ENCODE measurements around the gene HOXA5.

Gene HOXA5

DNA sequence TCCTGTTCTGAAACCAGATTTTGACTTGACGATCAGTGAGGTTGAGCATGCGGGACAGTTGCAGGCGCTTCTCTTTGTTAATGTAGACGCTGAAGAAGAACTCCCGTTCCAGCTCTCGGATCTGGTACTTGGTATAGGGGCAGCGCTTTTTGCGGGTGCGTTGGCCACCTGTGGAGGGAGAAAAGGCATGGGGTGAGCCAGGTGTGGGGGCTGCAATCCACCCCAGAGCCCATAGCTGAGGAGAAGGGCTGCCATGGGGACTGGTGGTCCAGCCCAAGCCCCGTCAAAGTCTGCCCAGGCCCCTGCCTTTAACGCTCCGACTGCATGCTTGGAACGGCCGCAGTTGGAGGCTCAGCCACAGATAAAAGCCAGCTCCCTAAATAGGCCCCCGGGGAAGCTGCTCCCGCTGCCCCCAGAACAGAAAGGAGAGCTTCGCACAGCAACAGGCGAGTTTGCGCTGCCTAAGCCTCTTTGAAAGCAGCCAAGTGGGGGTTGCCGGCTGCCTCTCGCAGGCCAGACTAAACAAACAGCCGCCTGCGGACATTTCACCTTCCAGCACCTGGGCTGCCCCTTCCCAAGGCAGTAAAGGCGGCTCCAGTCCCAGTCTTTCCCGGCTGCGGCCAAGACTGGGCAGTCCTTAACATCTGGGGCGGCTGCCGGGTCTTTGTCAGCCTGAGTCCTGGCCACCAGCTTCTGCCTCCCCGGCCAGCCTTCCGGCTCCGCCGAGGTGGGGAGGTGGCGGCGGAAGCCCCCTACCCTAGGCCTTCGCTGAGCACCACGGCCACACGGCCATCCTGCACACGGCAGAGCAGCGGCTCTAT, 39.6 kb upstream of the HOXA5 start:
- DNase-seq: no peak

DNA sequence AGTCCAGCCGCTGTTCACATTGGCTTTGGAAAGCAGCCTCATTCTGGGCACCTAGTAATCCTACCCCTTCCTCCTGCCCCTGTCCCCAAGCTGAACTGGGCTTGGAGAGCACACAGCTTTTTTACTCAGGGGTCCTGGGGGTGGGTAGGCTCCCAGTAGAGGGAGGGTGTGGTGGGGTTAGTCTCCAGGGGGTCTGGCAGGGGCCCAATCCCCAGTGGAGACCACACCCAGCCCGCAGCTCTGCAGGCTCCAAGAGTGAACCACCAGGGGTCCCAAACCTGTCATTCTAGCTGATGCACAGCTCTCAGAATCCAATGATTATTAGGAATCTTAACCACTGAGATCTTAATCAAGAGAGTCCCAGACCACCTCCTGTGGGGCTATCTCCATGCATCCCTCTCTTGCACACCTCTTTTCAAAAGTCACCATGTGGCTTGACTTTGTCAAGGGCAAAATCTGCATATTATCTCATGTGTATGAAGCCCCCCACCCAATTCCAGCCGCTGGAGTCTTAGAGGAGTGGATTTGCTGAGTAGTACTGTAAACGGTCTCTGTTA, 38.9 kb upstream of the HOXA5 start:
- DNase-seq: no peak

GRCh38 chr7:27181795-27182275, 38.4 kb upstream of the HOXA5 start:
- no peak for DNase-seq

DNA sequence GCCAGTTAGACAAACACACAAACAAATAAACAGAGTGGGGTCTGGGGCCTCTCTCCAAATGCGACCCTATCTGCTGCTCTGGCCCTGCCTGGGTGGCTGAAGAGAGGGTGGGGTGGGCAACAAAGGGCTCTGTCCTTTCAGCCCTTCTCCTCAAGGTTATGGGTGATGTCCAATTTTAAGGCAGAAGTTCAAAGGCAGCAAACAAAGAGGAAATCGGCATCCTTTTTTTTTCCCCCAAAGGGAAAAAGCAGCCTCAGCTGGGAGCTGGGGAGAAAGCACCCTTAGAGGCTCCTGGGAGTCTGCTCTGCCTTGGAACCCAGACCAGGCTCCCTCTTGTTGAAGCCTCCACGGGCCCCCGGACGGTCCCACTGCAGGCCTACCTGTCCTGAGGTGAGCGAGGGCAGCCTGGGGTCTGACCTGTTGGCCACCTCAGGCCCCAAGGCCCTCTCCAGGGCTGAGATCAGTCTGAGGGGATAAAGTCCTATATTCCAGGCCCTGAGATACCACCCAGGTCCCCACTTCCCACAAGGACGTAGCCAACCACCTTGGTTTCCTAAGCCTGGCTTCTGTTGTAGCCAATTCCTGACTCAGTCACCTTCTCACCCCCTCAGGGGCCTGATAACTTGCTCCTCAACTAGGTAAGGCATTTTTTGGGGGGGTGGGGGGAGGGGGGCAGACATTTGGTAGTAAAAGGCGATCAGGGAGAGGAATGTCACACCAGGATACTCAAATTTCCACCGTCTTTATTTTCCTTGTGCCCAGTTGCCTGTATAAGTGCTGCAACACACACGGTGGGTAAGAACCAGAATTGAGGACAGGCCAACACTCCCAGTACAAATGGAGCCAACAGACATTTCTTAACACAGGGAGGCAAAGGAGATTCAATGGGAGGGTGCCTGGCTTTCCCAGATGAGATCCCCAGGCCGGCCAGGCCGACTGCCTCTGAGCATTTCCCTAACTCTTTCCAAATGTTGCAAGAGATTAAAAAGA, 37.2 kb upstream of the HOXA5 start:
- DNase-seq: no peak

GRCh38 chr7:27179503-27180430, 36.3 kb upstream of the HOXA5 start:
- peak in 3 of 58 donors; percentile 2 to 10 (median 9) for DNase-seq

DNA sequence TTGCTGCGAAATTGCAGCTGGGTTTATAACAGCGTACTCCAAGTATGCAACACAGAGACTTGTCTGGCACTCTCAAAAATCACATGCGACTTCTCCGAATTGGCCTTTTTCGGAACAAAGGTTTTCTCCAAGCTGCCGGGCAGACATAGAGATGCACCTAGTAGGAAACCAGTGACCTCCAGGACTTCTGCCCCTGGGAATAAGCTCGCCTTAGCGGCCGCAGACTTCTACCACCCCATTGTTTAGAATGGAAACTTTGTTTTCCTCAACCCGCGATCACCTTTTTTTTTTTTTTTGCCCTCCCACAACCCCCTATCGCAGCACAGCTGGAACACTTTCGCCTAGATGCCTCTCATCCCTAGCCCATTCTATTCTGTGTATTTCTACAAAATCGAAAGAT, 35.5 kb upstream of the HOXA5 start:
- no peak for DNase-seq

DNA sequence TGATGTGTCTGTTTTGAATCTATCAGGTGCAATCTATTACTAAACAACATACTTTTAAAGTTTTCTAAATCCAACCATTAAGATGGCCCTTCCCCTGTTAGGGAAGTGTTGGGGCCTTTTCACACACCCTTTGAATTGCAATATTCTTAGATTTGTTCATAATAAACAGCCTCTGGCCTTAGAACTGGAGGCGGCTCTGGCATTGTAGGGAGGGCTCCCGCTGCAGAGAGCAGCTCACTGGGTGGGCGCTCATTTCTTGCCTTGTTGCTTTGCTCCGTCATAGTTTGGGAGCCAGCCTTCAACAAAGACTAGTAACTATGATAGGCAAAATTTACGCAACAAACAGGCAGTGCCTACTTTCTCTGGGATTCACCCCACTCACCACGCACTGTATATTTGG, 34.9 kb upstream of the HOXA5 start:
- DNase-seq: no peak

- no peak for DNase-seq
These were observed 34.4 kb upstream of the HOXA5 start for GRCh38 chr7:27177795-27178320.

DNA sequence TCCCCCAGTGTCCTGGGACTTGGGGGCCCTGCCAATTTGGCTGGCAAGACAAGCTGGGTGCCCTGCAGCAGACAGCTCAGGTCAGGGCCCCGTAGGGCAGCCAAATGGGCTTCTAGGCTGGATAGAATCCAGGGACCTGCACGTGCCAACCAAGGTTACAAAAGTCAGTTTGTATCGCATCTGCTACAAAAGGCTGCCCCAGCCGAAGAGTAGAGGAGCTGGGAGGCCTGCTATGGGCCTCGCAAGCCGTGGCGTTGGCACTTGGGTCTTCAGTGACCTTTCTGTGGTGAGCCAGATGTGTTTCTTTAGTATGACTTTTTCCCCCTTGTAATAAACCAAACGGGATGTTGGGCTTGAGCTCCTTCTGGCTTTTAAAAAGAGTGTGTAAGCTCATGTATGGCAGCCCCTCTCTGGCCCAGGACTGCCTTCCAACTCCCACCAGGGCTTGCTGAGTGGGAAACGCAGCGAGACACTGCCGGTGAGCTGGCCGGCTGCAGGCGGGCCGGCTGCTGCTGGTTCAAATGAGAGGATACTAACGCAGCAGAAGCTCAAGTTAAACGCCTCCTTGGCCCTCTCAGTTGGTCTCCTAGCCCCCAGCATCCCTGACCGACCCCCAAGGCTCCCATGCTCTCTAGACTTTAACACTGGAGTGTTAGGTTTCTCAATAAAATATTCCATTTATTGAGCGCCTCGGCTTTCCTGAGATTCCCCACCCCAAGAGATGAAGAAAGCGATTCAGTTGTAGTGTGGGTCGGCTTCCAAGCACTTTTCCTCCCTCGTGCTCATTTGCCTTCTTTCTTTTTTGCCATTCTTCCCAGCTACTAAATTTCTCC, 33.7 kb upstream of the HOXA5 start:
- DNase-seq: no peak

DNA sequence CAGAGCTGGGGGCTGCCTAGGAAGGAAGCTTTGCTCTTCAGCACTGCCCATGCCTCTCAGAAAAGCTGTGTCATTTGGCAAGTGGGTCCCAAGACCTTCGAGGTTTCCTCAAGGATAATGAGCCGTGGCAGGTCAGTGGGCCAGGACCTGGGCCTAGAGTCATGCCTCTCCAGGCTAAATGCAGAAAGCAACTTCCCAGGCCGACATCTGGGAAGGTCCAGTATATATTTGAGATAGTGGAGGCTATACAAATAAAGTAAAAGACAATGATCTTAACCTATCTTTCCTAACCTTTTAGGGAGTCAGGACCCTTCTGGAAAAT, 33.0 kb upstream of the HOXA5 start:
- DNase-seq: no peak

DNA sequence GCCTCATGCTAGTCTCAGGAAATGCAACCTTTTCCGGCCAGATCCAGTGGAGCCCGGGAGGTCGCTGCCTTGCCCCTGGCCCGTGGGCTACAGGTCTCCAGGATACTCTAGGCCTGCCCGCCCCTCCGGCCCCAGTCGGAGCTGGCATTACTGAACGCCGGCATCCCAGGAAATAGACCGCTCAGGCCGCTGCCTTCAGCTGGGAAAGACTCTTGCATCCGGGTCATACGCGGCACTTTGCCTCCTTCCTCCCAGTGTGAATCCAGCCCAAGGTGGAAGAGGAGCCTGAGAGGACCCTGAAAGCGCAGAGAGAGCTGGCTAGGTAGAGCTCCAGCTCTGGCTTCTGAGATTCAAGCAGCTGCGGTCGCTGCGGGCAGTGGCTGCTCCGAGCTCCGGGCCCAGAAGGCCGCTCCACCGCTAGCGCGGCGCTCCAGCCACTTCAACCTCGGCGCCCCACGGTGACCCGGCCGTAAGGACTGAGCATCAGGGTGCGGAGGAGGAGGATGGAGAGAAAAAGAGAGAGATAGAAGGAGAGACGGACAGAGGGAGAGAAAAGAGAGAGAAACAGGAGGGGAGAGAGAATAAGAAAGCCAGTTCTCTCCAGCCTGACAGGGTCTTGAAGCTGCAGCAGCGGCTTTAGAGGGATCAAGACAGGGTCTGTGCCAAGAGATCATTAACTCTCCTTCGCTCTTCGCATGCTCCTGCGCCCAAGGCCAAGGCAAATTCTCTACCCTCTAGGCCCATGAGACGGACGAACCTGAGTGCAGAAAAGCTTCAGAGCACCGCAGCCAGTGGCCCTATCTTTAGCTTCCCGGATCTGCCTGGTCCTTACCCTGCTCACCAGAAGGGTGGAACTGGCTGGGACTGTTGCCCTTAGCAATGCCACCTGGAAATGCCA, 32.4 kb upstream of the HOXA5 start:
- no peak for DNase-seq

DNA sequence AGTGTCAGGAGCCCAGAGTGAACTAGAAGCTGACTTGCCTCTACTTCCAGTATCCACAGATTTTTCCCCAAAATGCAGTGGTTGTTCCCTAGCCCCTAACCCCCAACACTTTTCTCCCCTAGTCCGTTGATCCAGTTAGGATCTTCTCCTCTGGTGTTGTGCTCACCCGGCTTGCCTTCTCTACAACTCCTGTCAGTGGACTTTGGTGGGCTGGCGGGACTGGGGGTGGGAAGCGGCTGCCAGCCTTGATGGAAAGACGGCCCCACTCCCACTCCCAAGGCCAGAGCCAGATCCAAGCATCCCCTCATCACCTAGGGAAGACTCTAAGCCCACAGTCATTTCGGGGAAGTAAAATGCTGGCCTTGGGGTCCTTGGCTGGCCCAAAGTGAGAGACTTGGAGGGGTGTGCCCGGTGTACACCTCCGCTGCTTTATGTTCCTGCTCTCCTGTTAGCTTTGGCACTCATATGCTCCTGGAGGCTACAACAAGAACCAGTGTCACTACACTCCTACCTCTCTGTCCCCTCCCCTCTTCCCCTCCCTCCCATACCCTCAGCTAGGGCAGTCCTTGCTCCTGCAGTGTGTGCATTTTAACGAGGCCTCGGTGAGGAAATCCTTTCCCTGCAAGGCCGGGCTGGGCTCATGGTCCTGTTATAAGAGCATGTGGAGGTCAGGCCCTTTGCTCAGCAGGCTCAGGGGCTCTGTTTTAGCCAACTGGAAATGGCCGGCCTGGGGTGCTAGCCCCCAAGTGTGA, 31.6 kb upstream of the HOXA5 start:
- DNase-seq: no peak

- no peak for DNase-seq
These were observed 30.7 kb upstream of the HOXA5 start, which contains the start of gene HOXA10 for GRCh38 chr7:27173956-27174873. TSS of gene HOXA10 (minus strand) at chr7:27174320. CDS start at chr7:27174306, 14 bp downstream.

DNA sequence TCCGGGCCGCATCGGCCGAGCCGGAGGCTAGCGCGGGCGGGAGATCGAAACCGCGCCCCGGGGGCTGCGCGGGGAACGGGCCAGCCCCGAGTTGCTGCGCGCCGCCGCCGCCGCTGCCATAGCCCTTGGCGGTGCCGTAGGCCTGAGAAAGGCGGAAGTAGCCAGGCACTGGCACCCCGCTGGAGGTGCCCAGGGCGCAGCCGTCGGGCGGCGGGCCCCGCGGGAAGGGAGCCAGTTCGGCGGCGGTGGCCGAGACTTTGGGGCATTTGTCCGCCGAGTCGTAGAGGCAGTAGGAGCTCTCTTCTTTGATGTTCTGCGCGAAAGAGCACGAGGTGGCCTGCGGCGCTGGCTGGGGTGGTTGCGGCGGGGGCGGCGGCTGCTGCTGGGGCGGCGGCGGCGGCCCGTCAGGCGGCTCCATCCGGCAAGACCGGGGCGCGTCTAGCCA, 30.1 kb upstream of the HOXA5 start:
- no peak for DNase-seq

DNA sequence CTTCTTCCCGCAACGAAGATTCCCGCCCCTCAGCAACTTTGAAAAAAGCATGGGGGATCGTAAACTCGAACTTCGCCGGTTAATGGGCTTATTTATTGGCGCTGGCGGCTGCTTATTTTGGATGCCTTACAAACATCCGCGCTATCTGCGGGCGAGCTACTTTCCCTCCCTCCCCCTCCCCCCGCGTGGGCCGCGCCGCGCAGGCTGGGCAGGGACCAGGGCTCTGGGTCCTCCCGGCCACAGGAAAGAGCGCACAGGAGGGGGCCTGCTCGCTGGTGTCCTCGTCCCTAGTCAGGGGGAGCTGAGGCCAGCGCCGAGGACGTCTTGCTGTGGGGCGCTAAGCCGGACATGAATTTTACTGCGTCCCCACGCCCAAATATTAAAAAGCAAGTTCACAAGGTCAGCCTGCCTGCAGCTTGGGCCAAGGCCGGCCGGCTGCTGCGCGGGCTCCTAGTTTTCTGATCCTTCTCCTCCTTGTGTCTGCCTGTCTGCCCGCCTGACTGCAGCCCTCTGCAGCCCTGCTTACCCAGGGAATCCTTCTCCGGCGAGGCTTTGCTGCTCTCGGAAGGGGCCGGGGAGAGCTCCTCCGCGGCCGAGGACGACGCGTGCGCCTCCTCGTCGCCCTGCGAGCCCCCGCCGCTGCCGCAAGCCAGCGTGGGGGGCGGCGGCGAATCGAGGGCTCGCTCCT, 29.5 kb upstream of the HOXA5 start:
- DNase-seq: no peak

DNA sequence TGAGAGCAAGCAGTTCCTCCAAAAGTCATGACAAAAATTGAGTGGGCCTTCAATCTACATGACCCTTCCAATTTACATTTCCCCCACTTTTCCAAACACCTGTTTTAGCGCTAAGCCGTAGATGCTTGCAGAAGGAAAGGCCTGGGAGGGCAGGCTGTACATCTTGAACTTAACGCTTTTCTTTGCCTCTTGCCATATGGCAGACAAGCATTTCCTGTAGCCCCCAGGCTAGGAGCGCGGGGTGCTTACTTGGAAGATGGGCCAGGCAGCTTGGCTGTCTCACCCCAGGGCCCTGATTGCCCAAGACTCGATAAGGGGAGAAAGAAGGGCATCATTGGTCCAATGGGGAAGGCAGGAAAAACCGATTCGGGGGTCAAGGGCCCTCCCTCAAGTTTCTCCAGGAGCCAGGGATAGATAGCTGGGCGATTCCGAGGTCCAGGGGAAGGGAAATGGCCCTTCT, 28.9 kb upstream of the HOXA5 start:
- no peak for DNase-seq
